K562 (cell line): ENCODE measurements around the gene CCL2. TPM values are rescaled to one million over a fixed set of nuclear protein-coding genes. Genes with fewer than 3 reads are reported as not detected.

Experiments
- ATAC-seq: fragments of 200-7000 bp; cut with Tn5 transposase; 3 replicates; pipeline ENCODE4 v1.9.1; 2020; ENCODE audit warnings: moderate library complexity
- BruUV-seq: library from RNA; stranded (reverse); fragments of 400-500 nt; replicated peaks from 2 replicates; lab custom pipeline; 2021; lab: Mats Ljungman, UMichigan
- CTCF ChIA-PET: fragments of 300-600 bp; formaldehyde crosslinking; extraction: SDS; loops from one replicate; lab custom pipeline; 2021; ENCODE audit warnings: low intra/inter-chr PET ratio; lab: Yijun Ruan, JAX
- POLR2A ChIA-PET: fragments of 300-600, 350-650 bp; sonication (Branson Sonifier 250); formaldehyde crosslinking; extraction: SDS; loops from one replicate; lab custom pipeline; 2021; ENCODE audit warnings: antibody characterized with exemption, inconsistent platforms; lab: Yijun Ruan, JAX
- DNase-seq, 4 experiments: peaks; one replicate each; pipeline versions ENCODE4 v3.0.0 to v3.0.0-alpha.2; 2011 to 2018; ENCODE audit warnings: low spot score in 3 of 4, mixed read lengths in 3 of 4; ENCODE audit errors: extremely low read depth in 1 of 4
- FAIRE-seq: peaks from 2 replicates; lab custom pipeline; 2011; peaks lifted over from hg19 to GRCh38; lab: Jason Lieb, UNC
- H2AFZ ChIP-seq: 2 replicates; pipeline ENCODE4 v1.6.0; 2011; ENCODE audit warnings: low read depth, low read length, control low read depth, inconsistent platforms
- H3K27ac ChIP-seq: fragments of 200-600 bp; 3 replicates; pipeline ENCODE4 v1.8.0; 2011; ENCODE audit warnings: low read depth, mild to moderate bottlenecking, control low read depth, inconsistent platforms, low read length, moderate library complexity, mixed read lengths; ENCODE audit errors: extremely low read depth
- H3K27me3 ChIP-seq, 2 experiments: fragments of 300-600 bp in 1 of 2; 2 replicates in 1 of 2; 3 replicates in 1 of 2; pipeline versions ENCODE4 v1.6.0 to v1.8.0; 2011; ENCODE audit warnings: inconsistent platforms in 2 of 2, low read length in 2 of 2, mild to moderate bottlenecking in 1 of 2, mixed read lengths in 1 of 2, moderate library complexity in 1 of 2; ENCODE audit not compliant: control insufficient read depth in 2 of 2, insufficient read depth in 2 of 2
- H3K36me3 ChIP-seq: fragments of 300-600 bp; 3 replicates; pipeline ENCODE4 v1.8.0; 2011; ENCODE audit warnings: mild to moderate bottlenecking, low read length, inconsistent platforms; ENCODE audit not compliant: control insufficient read depth, insufficient read depth
- H3K4me1 ChIP-seq, 2 experiments: fragments of 200-600 bp in 1 of 2; replicated peaks in 1 of 2; 2 replicates in 1 of 2; 3 replicates in 1 of 2; pipeline versions ENCODE4 v1.5.1 to v1.8.0; 2011; ENCODE audit warnings: inconsistent platforms in 2 of 2, low read length in 2 of 2, mild to moderate bottlenecking in 1 of 2, mixed read lengths in 1 of 2, moderate library complexity in 1 of 2; ENCODE audit not compliant: control insufficient read depth in 2 of 2, insufficient read depth in 2 of 2
- H3K4me2 ChIP-seq: 2 replicates; pipeline ENCODE4 v1.6.1; 2011; ENCODE audit warnings: low read length, control low read depth, inconsistent platforms, mixed read lengths; ENCODE audit not compliant: insufficient read depth
- H3K4me3 ChIP-seq: fragments of 200-600 bp; sonication (generic), shearing (Covaris generic); 2 replicates; pipeline ENCODE4 v1.5.1; 2016; ENCODE audit warnings: control low read depth, inconsistent platforms
- H3K79me2 ChIP-seq: fragments of 200-600 bp; 3 replicates; pipeline ENCODE4 v1.8.0; 2011; ENCODE audit warnings: low read length, inconsistent platforms; ENCODE audit not compliant: control insufficient read depth, insufficient read depth
- H3K9ac ChIP-seq, 2 experiments: 2 replicates each; pipeline versions ENCODE4 v1.6.0 to v1.6.1; 2011; ENCODE audit warnings: low read depth in 2 of 2, low read length in 2 of 2, control low read depth in 1 of 2, inconsistent platforms in 1 of 2, mild to moderate bottlenecking in 1 of 2, mixed read lengths in 1 of 2; ENCODE audit not compliant: insufficient read depth in 1 of 2
- H3K9me1 ChIP-seq: one replicate; pipeline ENCODE4 v1.6.0; 2011; ENCODE audit warnings: inconsistent platforms, mild to moderate bottlenecking, low read length, moderate library complexity; ENCODE audit not compliant: control insufficient read depth, insufficient read depth
- H3K9me3 ChIP-seq: replicated peaks from 2 replicates; pipeline ENCODE4 v1.5.1; 2011; ENCODE audit warnings: low read depth, low read length, inconsistent platforms; ENCODE audit not compliant: control insufficient read depth, insufficient read depth
- H4K20me1 ChIP-seq: replicated peaks from 2 replicates; pipeline ENCODE4 v1.6.1; 2011; ENCODE audit warnings: low read length, inconsistent platforms, mixed read lengths; ENCODE audit not compliant: control insufficient read depth, insufficient read depth
- EP300 ChIP-seq: IDR thresholded peaks from 2 replicates; pipeline ENCODE4 v1.6.1; 2012; ENCODE audit warnings: low read length, improper control_type of control experiment
- HDAC1 ChIP-seq, 2 experiments: fragments of 450-650 bp; IDR thresholded peaks; 2 replicates each; pipeline ENCODE4 v1.6.1; 2016 to 2017; ENCODE audit warnings: inconsistent platforms in 1 of 2, mild to moderate bottlenecking in 1 of 2, moderate library complexity in 1 of 2
- RAD21 ChIP-seq, 2 experiments: fragments of 250-450 bp in 1 of 2; fragments of 450-650 bp in 1 of 2; sonication (Bioruptor Pico) in 1 of 2; formaldehyde crosslinking in 1 of 2; IDR thresholded peaks in 1 of 2; conservative IDR thresholded peaks in 1 of 2; 2 replicates each; pipeline versions ENCODE4 v1.4.0 to v1.8.0; 2020 to 2022; ENCODE audit warnings: mild to moderate bottlenecking in 2 of 2, moderate library complexity in 1 of 2
- ZBTB33 ChIP-seq: sonication (generic); formaldehyde crosslinking; IDR thresholded peaks from 2 replicates; pipeline ENCODE4 v1.8.1; 2023; ENCODE audit warnings: mild to moderate bottlenecking, missing genetic modification reagents
- ZNF280A ChIP-seq: fragments of 450-650 bp; IDR thresholded peaks from 2 replicates; pipeline ENCODE4 v1.6.1; 2018; ENCODE audit warnings: mild to moderate bottlenecking, low read depth; ENCODE audit not compliant: partially characterized antibody
- ZNF695 ChIP-seq: fragments of 450-650 bp; formaldehyde crosslinking; IDR thresholded peaks from 2 replicates; pipeline ENCODE4 v1.4.0; 2020; ENCODE audit warnings: mild to moderate bottlenecking, moderate library complexity
- ZNF699 ChIP-seq: fragments of 250-450 bp; sonication (Bioruptor Pico); IDR thresholded peaks from 2 replicates; pipeline ENCODE4 v1.8.0; 2021; ENCODE audit warnings: mild to moderate bottlenecking, moderate library complexity; ENCODE audit not compliant: insufficient replicate concordance
- WGBS: fragments of 100-300 bp; shearing (Covaris generic); methylation state at CpG from one replicate; pipeline ENCODE4 v1.1.6; 2016; ENCODE audit warnings: low coverage, mixed read lengths; ENCODE audit not compliant: insufficient coverage; ENCODE audit errors: missing lambda C conversion rate; 5-methylcytosine and 5-hydroxymethylcytosine counted together
- in situ Hi-C: fragments of 300-500 bp; cut with MboI; formaldehyde crosslinking; loops from 4 replicates; pipeline ENCODE4 v1.15.0; 2018; ENCODE audit warnings: inconsistent platforms, mixed read lengths
- intact Hi-C: fragments of 100-400 bp; cut with micrococcal nuclease; formaldehyde crosslinking; loops from 2 replicates; pipeline ENCODE4 v1.14.2; 2022
- polyA plus RNA-seq, 8 experiments: library from polyadenylated mRNA; depleted of rRNA in 4 of 8; stranded (reverse) in 5 of 8; unstranded in 3 of 8; fragments of >200 nt; fragmentation: Nextera tagmentation in 2 of 8; fragmentation: Illumina TruSeq in 1 of 8; extraction: Ambion mirVana in 2 of 8; extraction: Trizol in 1 of 8; gene quantifications; 2 replicates each; pipeline versions ENCODE4 v1.2.1 to v1.2.3, GENCODE V29; 2011 to 2014; ENCODE audit warnings: inconsistent platforms in 1 of 8, missing spikeins in 1 of 8
- total RNA-seq, 7 experiments: library from RNA; depleted of rRNA in 6 of 7; stranded (reverse); fragments of >200 nt in 6 of 7; fragmentation: Illumina TruSeq in 2 of 7; extraction: Trizol in 2 of 7; gene quantifications; 2 replicates each; pipeline versions ENCODE4 v1.2.1 to v1.2.3, GENCODE V29; 2011 to 2021; ENCODE audit warnings: low replicate concordance in 1 of 7

Gene CCL2
- total and polyA plus RNA-seq, 9 of the 15 experiments (the other 6 are each of a cell fraction or from before 2014, with no cell fraction given), result 0.54 to 5.4 (median 0.88) TPM

GRCh38 chr17:34290586-34290985 is 35.5 kb downstream of the CCL2 start:
- CTCF ChIA-PET, result no interaction called here
- no TSS peak for BruUV-seq
- Histone ChIP-seq H3K27ac (no peak overlapping the region), H3K4me3 (no peak overlapping the region), H3K79me2 (no peaks in the 10 kb centered on the region), H3K36me3 (no peaks in the 10 kb centered on the region), H2AFZ (no peak overlapping the region), H3K4me1 (no peaks in the 10 kb centered on the region)
- POLR2A ChIA-PET, result interaction anchor here (0.9 kb wide), 1 partner anchor 38 kb away, joined by 3 read pairs; no protein-coding TSS in a partner anchor
- in situ Hi-C loops, result no loop called here
- TF ChIP-seq RAD21 (CRISPR knock-in tag; conservative IDR thresholded peaks at IDR 0.05 in 1 of 2, IDR thresholded peaks at IDR 0.05 in 1 of 2), result no peak
- TF ChIP-seq ZBTB33 (CRISPR knock-in tag), result no peak
- no peak for TF ChIP-seq HDAC1 (IDR thresholded peaks at IDR 0.05)
- no peak for TF ChIP-seq ZNF699 (CRISPR knock-in tag)
- TF ChIP-seq ZNF280A, result no peak
- TF ChIP-seq ZNF695 (CRISPR knock-in tag), result no peak
- no peak for TF ChIP-seq EP300
- TF ChIP-seq, all 486 proteins: peak for 0
- intact Hi-C loops, result no loop called here
- H4K20me1 ChIP-seq, result no peaks in the 10 kb centered on the region; the same call in 1 of the 2 replicates
- no peaks in the 10 kb centered on the region for H3K9me1 ChIP-seq
- DNase-seq (no peak), FAIRE-seq (no peak), ATAC-seq (no peak)
- H3K9ac ChIP-seq, result no peak overlapping the region
- H3K4me2 ChIP-seq, result no peak overlapping the region
- H3K9me3 ChIP-seq, result no peaks in the 10 kb centered on the region
- no peaks in the 10 kb centered on the region; a peak in 2 of 5 replicates for H3K27me3 ChIP-seq
- WGBS, result 0% methylated on average over 4 of the region's 4 CpGs
